Activated B cell treated with CpG ODN at 0.5 μM for 24 hours (primary cell): ENCODE data around the gene ZNF768. TPM values are rescaled to one million over a fixed set of nuclear protein-coding genes. Genes with fewer than 3 reads are reported as not detected.

Experiments
- ATAC-seq: fragments of 200-7000 bp; cut with Tn5 transposase; one replicate; pipeline ENCODE4 v1.10.0; 2021; ENCODE audit warnings: low read depth, mild to moderate bottlenecking, moderate library complexity
- CTCF ChIA-PET: fragments of 350-600 bp; sonication (Branson Sonifier 250); formaldehyde crosslinking; loops from one replicate; lab custom pipeline; 2021; ENCODE audit warnings: antibody characterized with exemption; lab: Charles Lee
- POLR2A ChIA-PET: fragments of 350-600 bp; sonication (Branson Sonifier 250); formaldehyde crosslinking; loops from one replicate; lab custom pipeline; 2021; ENCODE audit warnings: antibody characterized with exemption; lab: Charles Lee
- DNase-seq: peaks from one replicate; pipeline ENCODE4 v3.0.0; 2022
- H3K27ac Mint-ChIP-seq: one replicate; pipeline ENCODE4 v1.8.0; 2020; ENCODE audit warnings: mixed read lengths
- H3K27me3 Mint-ChIP-seq: one replicate; pipeline ENCODE4 v1.8.0; 2021; ENCODE audit warnings: mixed read lengths
- H3K36me3 Mint-ChIP-seq: one replicate; pipeline ENCODE4 v1.8.0; 2021; ENCODE audit warnings: low read depth, mixed read lengths
- H3K4me1 Mint-ChIP-seq: one replicate; pipeline ENCODE4 v1.8.0; 2021; ENCODE audit warnings: mixed read lengths
- H3K4me3 Mint-ChIP-seq: one replicate; pipeline ENCODE4 v1.8.0; 2020; ENCODE audit warnings: mild to moderate bottlenecking, mixed read lengths
- H3K9me3 Mint-ChIP-seq: one replicate; pipeline ENCODE4 v1.8.0; 2020; ENCODE audit warnings: mixed read lengths
- intact Hi-C: fragments of 100-400 bp; cut with micrococcal nuclease; formaldehyde crosslinking; loops from one replicate; pipeline ENCODE4 v1.15.1; 2024
- total RNA-seq: library from RNA; stranded (reverse); gene quantifications from 2 replicates; pipeline ENCODE4 v1.2.3, GENCODE V29; 2022
- TF ChIP-seq, protein P1 (sequence below): fragments of 200-600 bp; IDR thresholded peaks from one replicate; pipeline ENCODE4 v1.8.0; 2022; ENCODE audit warnings: antibody characterized with exemption, mild to moderate bottlenecking

Gene ZNF768
- total RNA-seq, 1 donor from 2014 or later = 30.7 TPM

DNA sequence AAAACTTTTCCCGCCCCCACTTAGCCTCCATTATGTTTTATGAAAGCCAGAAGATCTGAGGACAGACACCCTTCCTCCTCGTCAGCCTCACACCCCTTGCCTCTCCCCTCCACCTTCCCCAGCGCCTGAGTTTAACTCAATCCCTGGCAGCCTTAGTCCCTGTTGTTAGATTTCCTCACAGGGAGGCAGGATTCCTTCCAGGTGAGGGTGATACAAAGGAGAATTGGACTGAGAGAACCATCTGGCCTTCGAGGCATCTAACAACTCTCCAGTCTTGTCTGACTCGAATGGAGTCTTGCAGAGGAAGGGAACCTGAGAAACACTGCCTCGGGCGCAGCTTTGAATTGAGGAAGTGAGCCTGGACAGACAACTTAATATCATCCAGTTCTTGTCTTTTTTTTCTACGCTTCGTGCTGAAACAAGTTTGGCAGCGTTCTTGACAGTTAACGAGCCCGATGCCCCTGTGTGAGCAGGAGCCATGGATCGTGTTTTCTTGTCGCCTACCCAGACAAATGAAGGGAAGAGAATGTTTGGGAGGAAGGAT lies 1.3 kb upstream of the ZNF768 start:
- Mint-ChIP-seq H3K4me3 (peak overlapping the region; percentile 89), H3K27ac (peak overlapping the region; percentile 99), H3K36me3 (peaks cover 29% of the 10 kb centered on the region), H3K4me1 (peaks cover 21% of the 10 kb centered on the region), H3K27me3 (no peaks in the 10 kb centered on the region), H3K9me3 (no peaks in the 10 kb centered on the region)
- CTCF ChIA-PET = interaction anchor here (0.9 to 2.3 kb wide), 8 partner anchors 29 to 110 kb away, joined by 3 to 9 read pairs (median 4); partner anchors contain the start of genes DCTPP1, SEPHS2 and ZNF764
- TF ChIP-seq, protein P1, sequence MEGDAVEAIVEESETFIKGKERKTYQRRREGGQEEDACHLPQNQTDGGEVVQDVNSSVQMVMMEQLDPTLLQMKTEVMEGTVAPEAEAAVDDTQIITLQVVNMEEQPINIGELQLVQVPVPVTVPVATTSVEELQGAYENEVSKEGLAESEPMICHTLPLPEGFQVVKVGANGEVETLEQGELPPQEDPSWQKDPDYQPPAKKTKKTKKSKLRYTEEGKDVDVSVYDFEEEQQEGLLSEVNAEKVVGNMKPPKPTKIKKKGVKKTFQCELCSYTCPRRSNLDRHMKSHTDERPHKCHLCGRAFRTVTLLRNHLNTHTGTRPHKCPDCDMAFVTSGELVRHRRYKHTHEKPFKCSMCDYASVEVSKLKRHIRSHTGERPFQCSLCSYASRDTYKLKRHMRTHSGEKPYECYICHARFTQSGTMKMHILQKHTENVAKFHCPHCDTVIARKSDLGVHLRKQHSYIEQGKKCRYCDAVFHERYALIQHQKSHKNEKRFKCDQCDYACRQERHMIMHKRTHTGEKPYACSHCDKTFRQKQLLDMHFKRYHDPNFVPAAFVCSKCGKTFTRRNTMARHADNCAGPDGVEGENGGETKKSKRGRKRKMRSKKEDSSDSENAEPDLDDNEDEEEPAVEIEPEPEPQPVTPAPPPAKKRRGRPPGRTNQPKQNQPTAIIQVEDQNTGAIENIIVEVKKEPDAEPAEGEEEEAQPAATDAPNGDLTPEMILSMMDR = no peak
- intact Hi-C loops = loop anchor here (1.0 to 5.0 kb wide), 16 partner anchors 8 to 547 kb away; partner anchors contain the start of genes DCTPP1, FBRS, FBXL19 and PRR14
- POLR2A ChIA-PET = interaction anchor here (0.5 to 5.6 kb wide), 40 partner anchors 8 to 546 kb away, joined by 3 to 42 read pairs (median 6); partner anchors contain the start of genes CORO1A, DCTPP1, ITGAL and PRR14
- ATAC-seq (peak; percentile 37), DNase-seq (no peak)

DNA sequence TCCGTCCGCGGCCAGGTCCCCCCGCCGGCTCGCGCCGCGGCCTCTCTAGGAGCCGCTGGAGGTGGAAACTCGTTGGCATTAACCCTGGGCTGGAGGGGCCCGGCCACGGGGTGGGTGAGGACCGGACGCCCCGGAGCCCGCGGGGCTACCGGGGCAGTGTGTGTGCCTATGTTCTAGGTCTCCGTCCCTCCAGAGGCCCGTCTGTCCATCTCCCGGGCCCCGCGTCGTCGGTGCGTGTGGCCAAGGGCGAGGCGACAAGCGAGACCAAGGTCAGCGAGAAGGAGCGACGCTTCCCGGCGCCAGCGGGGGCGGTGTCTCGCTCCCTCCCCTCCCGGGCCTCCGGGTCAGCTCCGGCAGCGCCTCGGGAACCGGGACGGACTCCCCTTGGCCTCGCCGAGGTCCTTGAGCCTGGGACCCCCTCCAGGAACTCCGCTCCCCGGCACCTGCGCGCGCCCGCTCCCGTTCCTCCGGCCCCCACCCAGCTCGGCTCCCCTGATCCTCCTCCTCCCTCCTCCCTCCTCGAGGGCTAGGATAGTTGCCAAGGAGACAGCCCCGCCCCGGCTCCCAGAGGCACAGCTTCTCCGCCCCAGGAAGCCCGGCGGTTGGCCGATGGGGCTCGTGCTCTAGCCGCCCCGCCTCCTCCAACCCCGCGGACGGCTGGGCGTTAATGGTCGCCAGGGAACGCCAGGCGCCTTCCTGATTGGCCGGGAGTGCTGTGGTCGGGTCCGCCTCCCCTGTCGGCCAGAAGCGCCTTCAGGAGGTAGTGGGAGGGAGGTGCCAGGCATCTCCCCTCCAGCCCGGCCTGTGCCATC lies 663 bp upstream of the ZNF768 start:
- Mint-ChIP-seq H3K27ac (peak overlapping the region; percentile 99), H3K9me3 (no peaks in the 10 kb centered on the region), H3K4me1 (peaks cover 21% of the 10 kb centered on the region), H3K36me3 (peaks cover 29% of the 10 kb centered on the region), H3K4me3 (peak overlapping the region; percentile 89), H3K27me3 (no peaks in the 10 kb centered on the region)
- POLR2A ChIA-PET = interaction anchor here (0.6 to 5.6 kb wide), 46 partner anchors 9 to 547 kb away, joined by 3 to 42 read pairs (median 5); partner anchors contain the start of genes CD2BP2, CORO1A, DCTPP1 and ITGAL
- ATAC-seq (peak; percentile 84), DNase-seq (peak; percentile 93)
- TF ChIP-seq, protein P1 = no peak
- intact Hi-C loops = loop anchor here (1.0 to 5.0 kb wide), 16 partner anchors 8 to 548 kb away; partner anchors contain the start of genes DCTPP1, FBRS, FBXL19 and PRR14
- CTCF ChIA-PET = interaction anchor here (0.7 to 1.3 kb wide), 6 partner anchors 30 to 111 kb away, joined by 3 to 5 read pairs (median 4); partner anchors contain the start of genes DCTPP1 and ZNF764

DNA sequence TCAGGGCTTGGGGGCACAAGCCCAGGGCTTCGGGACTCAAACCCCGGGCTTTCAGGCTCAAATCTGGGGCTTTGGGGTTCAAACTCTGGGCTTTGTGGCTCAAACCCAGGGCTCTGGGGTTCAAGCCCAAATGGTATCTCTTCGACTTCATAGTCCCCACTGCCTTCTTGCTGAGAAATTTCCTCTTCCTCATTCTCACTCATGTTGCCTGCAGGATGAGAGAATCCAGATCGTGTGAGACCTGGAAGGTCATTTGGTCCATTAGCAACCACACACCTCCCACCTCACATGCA lies 576 bp downstream of the ZNF768 start:
- H3K36me3 Mint-ChIP-seq = peaks cover 28% of the 10 kb centered on the region
- H3K27me3 Mint-ChIP-seq = no peaks in the 10 kb centered on the region
- ChIA-PET POLR2A (interaction anchor here (0.5 to 5.6 kb wide), 6 partner anchors 9 to 168 kb away, joined by 3 to 32 read pairs (median 8); partner anchors contain the start of genes DCTPP1, ZNF747 and ZNF785), CTCF (no interaction called here)
- H3K4me1 Mint-ChIP-seq = peaks cover 21% of the 10 kb centered on the region
- H3K27ac Mint-ChIP-seq = peak overlapping the region; percentile 86
- DNase-seq (no peak), ATAC-seq (no peak)
- TF ChIP-seq, protein P1 = no peak
- peak overlapping the region; percentile 90 for H3K4me3 Mint-ChIP-seq
- H3K9me3 Mint-ChIP-seq = no peaks in the 10 kb centered on the region
- intact Hi-C loops = loop anchor here (2.0 to 5.0 kb wide), 8 partner anchors 33 to 549 kb away; partner anchors contain the start of genes FBXL19, PRR14, TBC1D10B and TBX6

DNA sequence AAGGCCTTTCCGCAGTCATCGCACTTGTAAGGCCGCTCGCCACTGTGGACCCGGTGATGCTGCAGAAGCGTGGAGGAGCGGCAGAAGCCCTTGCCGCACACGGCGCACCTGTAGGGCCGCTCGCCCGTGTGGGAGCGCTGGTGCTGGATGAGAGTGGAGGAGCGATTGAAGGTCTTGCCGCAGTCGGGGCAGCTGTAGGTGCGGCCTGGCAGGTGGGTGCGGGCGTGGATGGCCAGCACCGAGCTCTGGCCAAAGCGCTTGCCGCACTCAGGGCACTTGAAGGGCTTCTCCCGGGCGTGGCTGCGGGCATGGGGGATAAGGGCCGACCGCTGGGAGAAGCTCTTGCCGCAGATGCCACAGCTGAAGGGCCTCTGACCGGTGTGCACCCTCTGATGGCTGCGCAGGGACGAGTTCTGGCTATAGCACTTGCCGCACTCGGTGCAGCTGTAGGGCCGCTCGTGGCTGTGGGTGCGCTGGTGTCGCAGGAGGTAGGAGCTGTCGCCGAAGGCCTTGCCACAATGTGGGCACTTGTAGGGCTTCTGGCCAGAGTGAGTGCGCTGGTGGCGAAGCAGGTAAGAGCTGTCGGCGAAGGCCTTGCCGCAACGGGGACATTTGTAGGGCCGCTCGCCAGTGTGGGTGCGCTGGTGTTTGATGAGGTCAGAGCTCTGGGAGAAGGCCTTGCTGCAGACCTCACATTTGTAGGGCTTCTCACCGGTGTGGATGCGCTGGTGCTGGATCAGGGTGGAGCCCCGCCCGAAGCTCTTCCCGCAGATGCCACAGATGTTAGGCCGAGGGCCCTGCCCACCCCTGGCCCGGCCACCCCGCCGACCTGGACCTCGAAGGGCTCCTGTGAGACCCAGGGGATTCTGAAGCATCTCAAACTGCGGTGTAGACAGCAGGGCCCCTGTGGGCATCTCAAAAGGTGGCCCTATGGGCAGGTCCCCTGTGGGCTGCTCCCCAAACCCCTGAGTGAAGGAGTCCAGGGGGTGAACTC lies 1.5 kb downstream of the ZNF768 start:
- TF ChIP-seq, protein P1 = no peak
- Mint-ChIP-seq H3K36me3 (peaks cover 33% of the 10 kb centered on the region), H3K4me3 (peak overlapping the region; percentile 32), H3K27ac (no peak overlapping the region), H3K9me3 (no peaks in the 10 kb centered on the region), H3K4me1 (peaks cover 21% of the 10 kb centered on the region), H3K27me3 (no peaks in the 10 kb centered on the region)
- ChIA-PET CTCF (no interaction called here), POLR2A (interaction anchor here (0.6 to 5.6 kb wide), 10 partner anchors 10 to 142 kb away, joined by 3 to 32 read pairs (median 4); partner anchors contain the start of genes DCTPP1, ZNF747, ZNF764 and ZNF785)
- no peak for DNase-seq
- intact Hi-C loops = loop anchor here (5.0 kb wide), 3 partner anchors 188 to 433 kb away; partner anchors contain the start of genes FBXL19 and TBX6
- ATAC-seq = no peak
